Brain microvascular endothelial cell (primary cell): ENCODE measurements around the gene GJA3.

Source experiments
- DNase-seq: peaks from one replicate; pipeline ENCODE4 v3.0.0-alpha.2; 2020
- H3K27ac ChIP-seq: fragments of 250-450 bp; sonication (Bioruptor Pico); 2 replicates; pipeline ENCODE4 v1.5.1; 2020; ENCODE audit warnings: mild to moderate bottlenecking, moderate library complexity
- H3K27me3 ChIP-seq: fragments of 250-450 bp; sonication (Bioruptor Pico); replicated peaks from 2 replicates; pipeline ENCODE4 v1.5.1; 2020; ENCODE audit warnings: mild to moderate bottlenecking
- H3K36me3 ChIP-seq: fragments of 250-450 bp; sonication (Bioruptor Pico); replicated peaks from 2 replicates; pipeline ENCODE4 v1.5.1; 2020; ENCODE audit warnings: mild to moderate bottlenecking
- H3K4me3 ChIP-seq: 2 replicates; pipeline ENCODE4 v1.5.1; 2011; ENCODE audit warnings: low read depth, mild to moderate bottlenecking, control low read depth, low read length, moderate library complexity
- in situ Hi-C: cut with HindIII; loops from 2 replicates; pipeline ENCODE4 v1.10.0; 2017; ENCODE audit warnings: low sequenced_read_pairs, low pct_ligation_motif_present
- TF ChIP-seq, protein P1 (sequence below): IDR thresholded peaks from 2 replicates; pipeline ENCODE4 v1.5.1; 2011; ENCODE audit warnings: low read depth, mild to moderate bottlenecking, moderate library complexity, low read length, control low read depth, inconsistent platforms; ENCODE audit errors: missing control alignments

Gene GJA3

DNA sequence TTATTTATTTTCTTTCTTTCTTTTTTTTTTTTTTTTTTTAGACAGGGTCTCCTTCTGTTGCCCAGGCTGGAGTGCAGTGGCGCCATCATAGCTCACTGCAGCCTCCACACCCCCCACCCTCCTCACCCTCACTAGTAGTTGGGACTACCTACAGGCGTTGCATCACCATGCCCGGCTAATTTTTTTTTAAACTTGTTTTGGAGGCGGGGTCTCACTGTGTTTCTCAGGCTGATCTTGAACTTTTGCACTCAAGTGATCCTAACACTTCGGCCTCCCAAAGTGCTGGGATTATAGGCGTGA is 33.6 kb downstream of the GJA3 start:
- in situ Hi-C loops = no loop called here
- no peak overlapping the region for H3K27ac ChIP-seq
- peaks cover 4% of the 10 kb centered on the region for H3K27me3 ChIP-seq
- TF ChIP-seq, protein P1, sequence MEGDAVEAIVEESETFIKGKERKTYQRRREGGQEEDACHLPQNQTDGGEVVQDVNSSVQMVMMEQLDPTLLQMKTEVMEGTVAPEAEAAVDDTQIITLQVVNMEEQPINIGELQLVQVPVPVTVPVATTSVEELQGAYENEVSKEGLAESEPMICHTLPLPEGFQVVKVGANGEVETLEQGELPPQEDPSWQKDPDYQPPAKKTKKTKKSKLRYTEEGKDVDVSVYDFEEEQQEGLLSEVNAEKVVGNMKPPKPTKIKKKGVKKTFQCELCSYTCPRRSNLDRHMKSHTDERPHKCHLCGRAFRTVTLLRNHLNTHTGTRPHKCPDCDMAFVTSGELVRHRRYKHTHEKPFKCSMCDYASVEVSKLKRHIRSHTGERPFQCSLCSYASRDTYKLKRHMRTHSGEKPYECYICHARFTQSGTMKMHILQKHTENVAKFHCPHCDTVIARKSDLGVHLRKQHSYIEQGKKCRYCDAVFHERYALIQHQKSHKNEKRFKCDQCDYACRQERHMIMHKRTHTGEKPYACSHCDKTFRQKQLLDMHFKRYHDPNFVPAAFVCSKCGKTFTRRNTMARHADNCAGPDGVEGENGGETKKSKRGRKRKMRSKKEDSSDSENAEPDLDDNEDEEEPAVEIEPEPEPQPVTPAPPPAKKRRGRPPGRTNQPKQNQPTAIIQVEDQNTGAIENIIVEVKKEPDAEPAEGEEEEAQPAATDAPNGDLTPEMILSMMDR = no peak
- no peak for DNase-seq
- no peaks in the 10 kb centered on the region for H3K36me3 ChIP-seq
- H3K4me3 ChIP-seq = peak overlapping the region; percentile 65

DNA sequence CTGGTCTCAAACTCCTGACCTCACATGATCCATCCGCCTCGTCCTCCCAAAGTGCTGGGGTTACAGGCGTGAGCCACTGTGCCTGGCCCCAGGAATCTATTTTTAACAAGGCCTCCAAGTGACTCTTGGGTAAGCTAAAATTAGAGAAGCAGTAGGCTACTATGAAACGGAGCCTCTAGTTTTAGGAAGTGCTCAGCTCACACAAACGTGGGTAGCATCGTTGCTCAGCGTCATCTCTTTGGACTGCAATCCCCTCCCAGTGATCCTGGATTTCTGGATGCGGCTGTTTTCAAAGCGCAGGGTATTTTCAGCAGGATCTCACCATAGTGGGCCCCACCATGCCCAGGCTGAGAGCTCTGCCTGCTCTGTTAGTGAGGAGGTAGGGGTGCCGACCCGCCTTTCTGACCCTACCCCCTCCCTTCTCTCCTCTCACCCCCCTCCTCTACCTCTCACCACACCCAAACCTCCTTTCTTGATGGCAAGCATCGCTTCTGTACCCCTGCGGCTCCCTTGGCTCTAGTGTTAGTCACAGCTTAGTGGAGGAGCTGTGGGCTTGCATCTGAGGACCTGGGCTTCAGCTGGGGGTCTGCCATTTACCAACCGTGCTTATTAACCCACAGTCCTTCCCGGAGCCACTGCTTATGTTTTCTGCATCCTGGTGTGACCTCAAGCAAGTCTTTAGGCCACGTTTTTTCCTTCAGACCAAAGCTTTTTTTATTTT is 34.2 kb downstream of the GJA3 start:
- no peaks in the 10 kb centered on the region for H3K36me3 ChIP-seq
- no peak for DNase-seq
- H3K27me3 ChIP-seq = peaks cover 4% of the 10 kb centered on the region
- TF ChIP-seq, protein P1 = no peak
- in situ Hi-C loops = no loop called here
- no peak overlapping the region for H3K27ac ChIP-seq
- no peak overlapping the region for H3K4me3 ChIP-seq

DNA sequence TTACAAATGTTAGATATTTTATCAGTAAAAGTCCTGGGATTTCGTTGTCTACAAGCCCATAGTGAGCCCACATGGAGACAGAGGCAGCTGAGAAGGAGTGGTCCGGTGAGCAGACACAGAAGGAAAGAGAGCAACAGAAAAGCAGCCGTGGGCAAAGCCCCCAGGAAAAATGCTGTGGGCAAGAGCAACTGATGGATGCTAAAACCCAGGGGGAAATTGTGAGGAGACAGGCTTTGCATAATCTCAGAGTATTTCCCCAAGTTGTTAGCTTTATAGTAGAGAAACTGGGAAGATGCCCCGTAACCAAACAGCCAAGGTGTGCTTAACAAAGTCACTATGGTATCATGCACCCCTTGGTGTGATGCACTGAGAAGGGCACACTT is 35.1 kb downstream of the GJA3 start:
- Histone ChIP-seq H3K27ac (no peak overlapping the region), H3K4me3 (no peak overlapping the region), H3K36me3 (no peaks in the 10 kb centered on the region), H3K27me3 (peaks cover 4% of the 10 kb centered on the region)
- DNase-seq = no peak
- in situ Hi-C loops = no loop called here
- TF ChIP-seq, protein P1 = no peak

DNA sequence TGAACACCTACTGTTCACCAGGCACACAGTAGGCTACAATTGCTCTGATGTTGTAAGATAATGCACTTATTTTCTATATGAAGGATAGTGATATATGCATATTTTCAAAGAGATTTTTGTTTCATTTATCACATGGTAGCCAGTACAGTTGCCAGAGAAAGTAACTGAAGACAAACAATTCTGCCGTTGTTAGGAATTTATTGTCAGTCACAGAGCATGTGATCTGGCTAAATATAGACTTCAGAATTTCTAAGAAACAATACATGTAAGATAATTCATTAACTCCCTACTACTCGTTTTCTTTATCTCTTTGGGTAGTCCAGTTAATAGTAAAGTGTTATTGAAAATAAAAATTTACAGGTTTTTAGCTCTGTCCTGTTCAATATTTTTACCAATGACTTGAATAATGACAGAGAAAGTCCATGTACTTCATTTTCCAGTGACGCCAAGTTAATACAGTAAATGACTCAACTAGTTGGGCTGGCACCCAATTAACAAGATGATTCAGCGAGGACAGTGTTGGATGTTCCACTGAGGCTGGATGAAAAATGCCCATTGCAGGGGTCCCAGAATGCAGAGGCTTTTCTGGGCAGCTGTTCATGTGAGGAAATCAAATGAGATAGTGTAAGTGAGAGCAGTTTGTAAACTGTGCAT is 35.6 kb downstream of the GJA3 start:
- Histone ChIP-seq H3K27ac (no peak overlapping the region), H3K36me3 (no peaks in the 10 kb centered on the region), H3K4me3 (no peak overlapping the region), H3K27me3 (peaks cover 4% of the 10 kb centered on the region)
- TF ChIP-seq, protein P1 = no peak
- DNase-seq = peak; percentile 50
- in situ Hi-C loops = no loop called here

DNA sequence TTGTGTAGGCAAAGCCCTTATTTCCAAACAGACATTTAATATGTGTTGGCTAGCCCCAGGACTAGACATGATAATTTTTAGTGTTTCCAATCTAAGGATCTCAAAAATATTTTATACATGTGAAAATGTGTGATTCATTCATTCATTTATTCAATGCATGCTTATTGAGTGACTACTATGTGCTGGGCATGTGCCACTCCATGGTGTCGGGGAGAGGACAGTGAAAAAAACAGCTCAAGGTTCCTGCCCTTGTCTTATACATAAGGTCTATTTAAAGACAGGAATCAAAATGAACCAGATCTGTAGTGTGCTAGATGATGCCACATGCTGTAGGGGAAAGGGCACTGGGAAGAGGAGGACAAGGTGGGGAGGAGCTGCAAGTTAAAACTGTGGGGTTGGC is 36.5 kb downstream of the GJA3 start:
- TF ChIP-seq, protein P1 = no peak
- Histone ChIP-seq H3K27me3 (peaks cover 4% of the 10 kb centered on the region), H3K4me3 (no peak overlapping the region), H3K36me3 (no peaks in the 10 kb centered on the region), H3K27ac (no peak overlapping the region)
- DNase-seq = no peak
- in situ Hi-C loops = no loop called here

DNA sequence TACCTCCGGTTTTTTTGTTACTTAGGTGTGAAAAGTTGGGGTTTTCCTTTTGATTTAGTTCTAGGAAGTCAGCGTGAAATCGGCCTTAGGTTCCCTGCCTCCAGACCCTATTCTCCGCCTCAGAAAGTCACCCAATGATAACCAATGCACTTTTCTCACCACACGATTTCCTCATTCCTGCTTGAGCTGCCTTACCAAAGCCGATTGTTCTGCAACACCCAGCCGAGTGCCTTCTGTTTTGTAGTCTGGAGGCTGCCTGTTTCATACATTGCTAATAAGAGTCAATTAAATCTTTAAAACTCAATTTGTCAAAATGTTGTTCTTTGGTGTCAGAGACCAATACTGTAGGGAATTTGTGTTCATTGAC is 39.7 kb downstream of the GJA3 start:
- in situ Hi-C loops = no loop called here
- H3K27ac ChIP-seq = no peak overlapping the region
- TF ChIP-seq, protein P1 = no peak
- no peaks in the 10 kb centered on the region for H3K27me3 ChIP-seq
- no peaks in the 10 kb centered on the region for H3K36me3 ChIP-seq
- no peak for DNase-seq
- no peak overlapping the region for H3K4me3 ChIP-seq
